GM21381 (cell line): ENCODE measurements around the gene CNP.

ENCODE experiments used
- ATAC-seq: cut with Tn5 transposase; IDR thresholded peaks from one replicate; pipeline ENCODE4 v1.9.1; 2021; ENCODE audit warnings: mild to moderate bottlenecking, moderate library complexity; ENCODE audit not compliant: unreplicated experiment

Gene CNP

GRCh38 chr17:42026857-42027589, 60.4 kb downstream of the CNP start:
- ATAC-seq, result no peak
